IMR-90 (cell line): Measurements from ENCODE around the gene SPSB4. TPM values are rescaled to one million over a fixed set of nuclear protein-coding genes. Genes with fewer than 3 reads are reported as not detected.

Experiments used
- ATAC-seq: fragments of 200-7000 bp; cut with Tn5 transposase; 2 replicates; pipeline ENCODE4 v1.9.1; 2020; ENCODE audit warnings: low read depth, mild to moderate bottlenecking, moderate library complexity
- BruUV-seq: library from RNA; stranded (reverse); fragments of 400-500 nt; replicated peaks from 2 replicates; lab custom pipeline; 2021; lab: Mats Ljungman, UMichigan
- CTCF ChIA-PET: fragments of 300-600 bp; formaldehyde crosslinking; extraction: SDS; loops from one replicate; lab custom pipeline; 2021; ENCODE audit warnings: antibody characterized with exemption; lab: Yijun Ruan, JAX
- POLR2A ChIA-PET: fragments of 300-600 bp; sonication (Branson Sonifier 250); formaldehyde crosslinking; loops from one replicate; lab custom pipeline; 2022; ENCODE audit warnings: antibody characterized with exemption; ENCODE audit not compliant: unreplicated experiment; lab: Charles Lee
- DNase-seq: peaks from one replicate; pipeline ENCODE4 v3.0.0; 2013
- H2AFZ ChIP-seq: replicated peaks from 2 replicates; pipeline ENCODE3; 2013; ENCODE audit warnings: low read length, mild to moderate bottlenecking; ENCODE audit not compliant: poor library complexity
- H2AK5ac ChIP-seq: 2 replicates; pipeline ENCODE4 v1.6.1; 2013; ENCODE audit warnings: low read depth, low read length, inconsistent platforms
- H2AK9ac ChIP-seq: replicated peaks from 2 replicates; pipeline ENCODE3; 2013; ENCODE audit warnings: mild to moderate bottlenecking, low read depth, low read length, moderate library complexity; ENCODE audit not compliant: poor library complexity
- H2BK120ac ChIP-seq: 2 replicates; pipeline ENCODE4 v1.6.1; 2013; ENCODE audit warnings: low read depth, low read length, inconsistent platforms
- H2BK15ac ChIP-seq: 3 replicates; pipeline ENCODE4 v1.6.1; 2013; ENCODE audit warnings: low read depth, low read length, inconsistent platforms
- H2BK20ac ChIP-seq: 2 replicates; pipeline ENCODE4 v1.6.1; 2013; ENCODE audit warnings: low read depth, mild to moderate bottlenecking, inconsistent platforms, low read length, moderate library complexity
- H2BK5ac ChIP-seq: 2 replicates; pipeline ENCODE4 v1.6.1; 2013; ENCODE audit warnings: mild to moderate bottlenecking, low read depth, low read length, inconsistent platforms; ENCODE audit not compliant: poor library complexity, severe bottlenecking
- H3K14ac ChIP-seq: replicated peaks from 2 replicates; pipeline ENCODE4 v1.6.1; 2013; ENCODE audit warnings: low read depth, low read length, inconsistent platforms
- H3K18ac ChIP-seq: 2 replicates; pipeline ENCODE4 v1.6.1; 2013; ENCODE audit warnings: low read depth, low read length, control low read depth
- H3K23ac ChIP-seq: 2 replicates; pipeline ENCODE4 v1.6.1; 2013; ENCODE audit warnings: low read depth, low read length, inconsistent platforms
- H3K27ac ChIP-seq: 2 replicates; pipeline ENCODE4 v1.5.1; 2013; ENCODE audit warnings: mild to moderate bottlenecking, control low read depth, low read length; ENCODE audit not compliant: insufficient read depth
- H3K27me3 ChIP-seq: 2 replicates; pipeline ENCODE4 v1.6.1; 2013; ENCODE audit warnings: low read length; ENCODE audit not compliant: control insufficient read depth, insufficient read depth
- H3K36me3 ChIP-seq: 2 replicates; pipeline ENCODE4 v1.6.1; 2013; ENCODE audit warnings: low read length, mixed read lengths; ENCODE audit not compliant: control insufficient read depth, insufficient read depth
- H3K4ac ChIP-seq: 2 replicates; pipeline ENCODE4 v1.6.1; 2013; ENCODE audit warnings: low read depth, low read length, inconsistent platforms
- H3K4me1 ChIP-seq: 2 replicates; pipeline ENCODE4 v1.6.1; 2013; ENCODE audit warnings: low read length, mixed read lengths; ENCODE audit not compliant: control insufficient read depth, insufficient read depth
- H3K4me2 ChIP-seq: 2 replicates; pipeline ENCODE4 v1.6.1; 2013; ENCODE audit warnings: low read depth, mild to moderate bottlenecking, control low read depth, low read length, moderate library complexity
- H3K4me3 ChIP-seq: 2 replicates; pipeline ENCODE4 v1.5.1; 2013; ENCODE audit warnings: low read depth, mild to moderate bottlenecking, control low read depth, low read length, moderate library complexity; ENCODE audit not compliant: insufficient read depth
- H3K56ac ChIP-seq: 2 replicates; pipeline ENCODE4 v1.6.1; 2013; ENCODE audit warnings: low read length, inconsistent platforms; ENCODE audit not compliant: insufficient read depth; ENCODE audit errors: extremely low read depth
- H3K79me1 ChIP-seq, 2 experiments: 2 replicates each; pipeline ENCODE4 v1.6.1; 2013; ENCODE audit warnings: low read length in 2 of 2, inconsistent platforms in 1 of 2, low read depth in 1 of 2
- H3K9ac ChIP-seq: 2 replicates; pipeline ENCODE4 v1.6.1; 2013; ENCODE audit warnings: low read depth, low read length, control low read depth
- H3K9me1 ChIP-seq: 2 replicates; pipeline ENCODE4 v1.6.1; 2013; ENCODE audit warnings: low read length, inconsistent platforms; ENCODE audit not compliant: insufficient read depth
- H3K9me3 ChIP-seq: 2 replicates; pipeline ENCODE4 v1.6.1; 2013; ENCODE audit warnings: low read length; ENCODE audit not compliant: control insufficient read depth, insufficient read depth
- H4K20me1 ChIP-seq: 2 replicates; pipeline ENCODE4 v1.6.1; 2013; ENCODE audit warnings: low read length, inconsistent platforms; ENCODE audit not compliant: insufficient read depth
- H4K5ac ChIP-seq: 2 replicates; pipeline ENCODE4 v1.6.1; 2013; ENCODE audit warnings: mild to moderate bottlenecking, low read depth, low read length, control low read depth
- H4K8ac ChIP-seq, 2 experiments: 2 replicates each; pipeline ENCODE4 v1.6.1; 2013; ENCODE audit warnings: low read depth in 2 of 2, low read length in 2 of 2, control low read depth in 1 of 2, inconsistent platforms in 1 of 2
- H4K91ac ChIP-seq: 2 replicates; pipeline ENCODE4 v1.6.1; 2013; ENCODE audit warnings: low read depth, low read length, inconsistent platforms; ENCODE audit not compliant: insufficient read depth
- CHD1 ChIP-seq: IDR thresholded peaks from 2 replicates; pipeline ENCODE4 v1.6.1; 2012; ENCODE audit warnings: low read depth, low read length, improper control_type of control experiment
- MAFK ChIP-seq: IDR thresholded peaks from 2 replicates; pipeline ENCODE4 v1.6.1; 2012; ENCODE audit warnings: low read depth, low read length, improper control_type of control experiment
- RCOR1 ChIP-seq: IDR thresholded peaks from 2 replicates; pipeline ENCODE4 v1.6.1; 2012; ENCODE audit warnings: mild to moderate bottlenecking, low read length, improper control_type of control experiment; ENCODE audit not compliant: insufficient replicate concordance
- WGBS, 2 experiments: methylation state at CpG; one replicate each; pipeline versions ENCODE4 v1.1.5 to v1.1.7; 2013; ENCODE audit warnings: missing lambda C conversion rate in 2 of 2; ENCODE audit not compliant: insufficient read length in 1 of 2; ENCODE audit errors: extremely low coverage in 2 of 2; 5-methylcytosine and 5-hydroxymethylcytosine counted together
- dilution Hi-C: fragments of 300-500 bp; cut with HindIII; formaldehyde crosslinking; loops from one replicate; pipeline ENCODE4 v1.14.3; 2018; ENCODE audit warnings: low sequenced_read_pairs; ENCODE audit not compliant: unreplicated experiment
- in situ Hi-C: fragments of 300-500 bp; cut with MboI; formaldehyde crosslinking; loops from 3 replicates; pipeline ENCODE4 v1.14.3; 2019; ENCODE audit warnings: low sequenced_read_pairs, inconsistent platforms, mixed read lengths
- intact Hi-C: fragments of 100-400 bp; cut with micrococcal nuclease; formaldehyde crosslinking; loops from 2 replicates; pipeline ENCODE4 v1.10.0; 2022
- polyA plus RNA-seq, 3 experiments: library from polyadenylated mRNA; depleted of rRNA; stranded (reverse); fragments of >200 nt; gene quantifications; 2 replicates each; pipeline ENCODE4 v1.2.3, GENCODE V29; 2012; ENCODE audit warnings: low replicate concordance in 1 of 3
- total RNA-seq: library from RNA; depleted of rRNA; stranded (reverse); fragments of >200 nt; gene quantifications from 2 replicates; pipeline ENCODE4 v1.2.3, GENCODE V29; 2012

The SPSB4 gene
- total and polyA plus RNA-seq, 2 of the 4 experiments (the other 2 are of a cell fraction), result not detected

DNA sequence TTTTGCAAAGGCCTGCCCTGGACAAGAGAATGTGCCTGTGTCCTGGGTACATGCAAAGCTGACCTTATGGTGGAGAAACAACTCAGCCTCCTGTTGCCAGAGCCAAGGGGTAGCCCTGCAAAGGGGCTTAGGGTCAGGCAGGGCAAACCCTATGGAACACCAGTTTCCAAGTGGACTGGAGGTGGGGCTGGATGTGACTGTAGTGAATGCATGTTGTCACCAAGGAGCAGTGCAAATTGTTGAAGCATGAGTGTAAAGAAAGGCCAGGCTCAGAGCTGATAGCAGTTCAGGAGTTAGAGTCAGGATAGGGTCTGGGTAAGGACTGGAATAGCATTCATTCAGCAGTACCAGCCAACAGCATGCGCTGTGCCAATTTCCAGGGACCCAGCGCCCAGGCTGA, 97.6 kb downstream of the SPSB4 start:
- Histone ChIP-seq H3K27ac (no peak overlapping the region), H3K18ac (no peak overlapping the region), H3K14ac (no peak overlapping the region), H2BK15ac (no peak overlapping the region), H3K9ac (no peak overlapping the region), H4K5ac (no peak overlapping the region), H3K9me1 (no peaks in the 10 kb centered on the region), H4K91ac (no peak overlapping the region), H3K23ac (no peak overlapping the region), H2AK9ac (no peak overlapping the region), H3K27me3 (no peaks in the 10 kb centered on the region), H4K8ac (no peak overlapping the region), H3K4me2 (no peak overlapping the region), H2BK120ac (no peak overlapping the region), H3K4ac (no peak overlapping the region), H2BK20ac (no peak overlapping the region), H3K4me3 (no peak overlapping the region), H3K79me1 (no peaks in the 10 kb centered on the region), H4K20me1 (no peaks in the 10 kb centered on the region), H3K9me3 (no peaks in the 10 kb centered on the region), H2AK5ac (no peak overlapping the region), H2AFZ (no peak overlapping the region), H2BK5ac (no peak overlapping the region), H3K4me1 (no peaks in the 10 kb centered on the region), H3K56ac (no peak overlapping the region), H3K36me3 (no peaks in the 10 kb centered on the region)
- BruUV-seq, result no TSS peak
- ChIA-PET CTCF (no interaction called here), POLR2A (no interaction called here)
- intact Hi-C loops (no loop called here), dilution Hi-C loops (no loop called here), in situ Hi-C loops (no loop called here)
- TF ChIP-seq MAFK (no peak), CHD1 (no peak), RCOR1 (no peak)
- ATAC-seq, result no peak
- DNase-seq, result no peak
- WGBS, 2 experiments, result no CpG with 5 or more reads among the region's 2 CpGs
